ENCODE results near the gene LCP2. TPM values are rescaled to one million over a fixed set of nuclear protein-coding genes. Genes with fewer than 3 reads are reported as not detected.

LCP2 gene
- total and polyA plus RNA-seq, 2 donors (not counting 3 experiments of a cell fraction or from before 2014, with no cell fraction given), result not detected

- no TSS peak for BruUV-seq (replicated peaks)
- TF ChIP-seq MYC (IDR thresholded peaks at IDR 0.05; ENCODE audit: low read depth, low read length), result no peak
- no peak for TF ChIP-seq POLR2AphosphoS5 (IDR thresholded peaks at IDR 0.05; ENCODE audit: insufficient read depth, low read depth, low read length)
- no peak for TF ChIP-seq POLR2A (IDR thresholded peaks at IDR 0.05; ENCODE audit: low read depth, low read length)
- TF ChIP-seq FOS (IDR thresholded peaks at IDR 0.05; ENCODE audit: borderline replicate concordance, insufficient read depth, low read length), result no peak
- no peak for TF ChIP-seq GATA2 (IDR thresholded peaks at IDR 0.05; ENCODE audit: insufficient read depth, insufficient read length, low read depth, low read length)
- no peak for TF ChIP-seq EZH2 (IDR thresholded peaks at IDR 0.05; ENCODE audit: borderline replicate concordance, low read depth, low read length, severe bottlenecking)
- no peak for TF ChIP-seq MAX (IDR thresholded peaks at IDR 0.05; ENCODE audit: insufficient read depth, insufficient read length)
- TF ChIP-seq CTCF (IDR thresholded peaks at IDR 0.05; ENCODE audit: extremely low read depth in 1 of 2, insufficient read depth in 1 of 2, low read depth in 1 of 2, low read length in 2 of 2), result no peak
- no peak for TF ChIP-seq JUN (IDR thresholded peaks at IDR 0.05; ENCODE audit: borderline replicate concordance, insufficient read depth, insufficient read length, low read depth)
- Histone ChIP-seq H3K27me3 (ENCODE audit: control insufficient read depth in 2 of 2, insufficient read depth in 2 of 2, low read length in 2 of 2) (peaks cover 9 to 20% of the 10 kb centered on the region in 2 experiments), H3K79me2 (ENCODE audit: control insufficient read depth, insufficient read depth, low read length) (no peaks in the 10 kb centered on the region), H3K4me2 (ENCODE audit: insufficient read depth, low read length) (no peak overlapping the region), H4K20me1 (replicated peaks; ENCODE audit: control insufficient read depth, extremely low read depth, insufficient read depth, low read length) (no peaks in the 10 kb centered on the region), H3K4me1 (ENCODE audit: control insufficient read depth, extremely low read depth, insufficient read depth, low read length) (no peaks in the 10 kb centered on the region), H3K36me3 (ENCODE audit: control insufficient read depth in 2 of 2, extremely low read depth in 1 of 2, insufficient read depth in 2 of 2, low read length in 2 of 2) (no peaks in the 10 kb centered on the region), H2AFZ (ENCODE audit: low read depth, low read length) (no peak overlapping the region), H3K27ac (ENCODE audit: insufficient read depth, low read depth, low read length) (no peak overlapping the region), H3K9me3 (replicated peaks; ENCODE audit: control insufficient read depth, insufficient read depth, low read length) (no peaks in the 10 kb centered on the region), H3K9ac (replicated peaks; ENCODE audit: extremely low read depth, insufficient read depth, low read length) (no peak overlapping the region), H3K4me3 (replicated peaks in 1 of 3; ENCODE audit: insufficient read depth in 1 of 3, low read depth in 1 of 3, low read length in 3 of 3) (no peak overlapping the region), H3K9me1 (replicated peaks; ENCODE audit: control insufficient read depth, extremely low read depth, insufficient read depth, low read length) (no peaks in the 10 kb centered on the region)
- CTCF ChIA-PET, result interaction anchor here (1.0 kb wide), 1 partner anchor 30 kb away, joined by 3 read pairs; no protein-coding TSS in a partner anchor
- dilution Hi-C loops (cut with MboI; ENCODE audit: extremely low pct_ligation_motif_present, low sequenced_read_pairs) (no loop called here), intact Hi-C loops (cut with micrococcal nuclease) (no loop called here)
- FAIRE-seq, result no peak
- no peak for DNase-seq (ENCODE audit: low read depth, low spot score)
- POLR2A ChIA-PET, result no interaction called here
Measured at GRCh38 chr5:170256571-170256970, 41.0 kb downstream of the LCP2 start.

Data from endothelial cell of umbilical vein (primary cell).